ENCODE data around the gene TNFAIP3.

GRCh38 chr6:137846274-137846673 is 20.8 kb upstream of the TNFAIP3 start:
- TF ChIP-seq CTCF (IDR thresholded peaks at IDR 0.05) (no peak), POLR2A (IDR thresholded peaks at IDR 0.05) (no peak)
